ENCODE data around the gene SRP14.

SRP14 gene

GRCh38 chr15:40067921-40068624 is 29.1 kb upstream of the SRP14 start:
- no peak for DNase-seq

DNA sequence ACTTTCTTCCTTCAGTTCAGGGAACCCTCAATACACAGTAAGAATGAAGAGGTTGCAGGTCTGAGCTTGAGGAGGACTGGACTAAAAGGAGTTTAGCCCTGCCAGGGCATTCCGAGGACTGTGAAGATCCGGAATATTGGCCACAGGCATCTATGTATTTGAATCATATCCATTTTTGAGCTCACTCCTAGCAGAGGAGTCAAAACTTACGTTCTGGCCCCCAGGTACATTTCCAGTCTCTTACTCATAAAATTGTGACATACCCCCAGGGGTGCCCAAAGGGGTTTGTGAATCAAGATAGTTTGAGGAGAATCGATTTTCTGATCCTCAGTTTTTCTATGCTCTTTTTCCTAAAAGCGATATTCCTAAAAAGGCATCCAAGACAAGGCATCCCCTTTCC is 27.6 kb upstream of the SRP14 start:
- no peak for DNase-seq

DNA sequence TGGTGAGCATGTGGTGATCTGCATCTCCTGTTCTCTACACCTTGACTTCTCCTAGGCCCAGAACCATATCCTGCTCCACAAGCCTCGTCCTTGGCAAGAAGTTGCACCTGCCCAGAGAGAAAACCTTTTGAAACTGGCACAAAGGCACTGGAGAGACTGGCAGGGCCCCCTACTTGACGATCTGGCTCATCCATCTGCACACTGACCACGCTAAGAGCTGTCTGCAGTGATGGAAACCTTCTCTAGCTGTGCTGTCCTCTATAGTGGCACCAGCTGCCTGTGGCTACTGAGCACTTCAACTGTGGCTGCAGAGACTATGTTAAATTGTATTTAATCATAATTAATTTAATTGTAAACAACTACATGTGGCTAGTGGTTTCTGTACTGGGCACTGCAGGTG is 26.2 kb upstream of the SRP14 start:
- DNase-seq, result peak; percentile 40

DNA sequence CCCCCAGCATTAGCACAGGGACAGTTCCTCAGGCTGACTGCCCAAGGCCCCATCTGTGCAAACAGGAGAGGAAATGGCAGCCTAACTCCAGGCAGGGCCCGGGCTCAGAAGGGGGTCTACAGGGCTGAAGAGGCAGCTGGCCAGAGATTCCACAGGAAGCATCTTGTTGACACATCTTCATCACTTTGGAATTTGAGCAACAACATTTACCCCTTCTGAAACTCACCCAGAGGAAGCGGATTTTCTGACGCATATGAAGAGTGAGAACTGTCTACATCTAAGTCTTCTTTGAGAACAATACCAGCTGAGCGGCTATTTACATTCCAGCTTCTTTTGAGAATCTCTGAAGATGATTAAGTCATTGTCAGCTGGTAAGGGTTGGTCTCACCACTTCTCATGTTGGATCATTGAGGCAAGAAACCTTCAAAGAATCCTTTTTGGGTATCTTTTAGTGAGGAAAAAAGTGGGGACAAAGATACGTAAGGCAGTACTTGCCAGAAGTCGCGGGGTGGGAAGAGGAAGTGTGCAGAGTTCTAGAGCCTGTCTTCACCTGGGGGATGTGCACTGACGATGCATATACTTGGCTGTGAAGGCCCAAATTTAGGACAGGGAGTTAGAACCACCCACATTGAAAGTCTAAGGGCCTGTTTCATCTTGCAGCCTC is 25.4 kb upstream of the SRP14 start:
- no peak for DNase-seq

GRCh38 chr15:40063563-40064011 is 24.6 kb upstream of the SRP14 start:
- no peak for DNase-seq

DNA sequence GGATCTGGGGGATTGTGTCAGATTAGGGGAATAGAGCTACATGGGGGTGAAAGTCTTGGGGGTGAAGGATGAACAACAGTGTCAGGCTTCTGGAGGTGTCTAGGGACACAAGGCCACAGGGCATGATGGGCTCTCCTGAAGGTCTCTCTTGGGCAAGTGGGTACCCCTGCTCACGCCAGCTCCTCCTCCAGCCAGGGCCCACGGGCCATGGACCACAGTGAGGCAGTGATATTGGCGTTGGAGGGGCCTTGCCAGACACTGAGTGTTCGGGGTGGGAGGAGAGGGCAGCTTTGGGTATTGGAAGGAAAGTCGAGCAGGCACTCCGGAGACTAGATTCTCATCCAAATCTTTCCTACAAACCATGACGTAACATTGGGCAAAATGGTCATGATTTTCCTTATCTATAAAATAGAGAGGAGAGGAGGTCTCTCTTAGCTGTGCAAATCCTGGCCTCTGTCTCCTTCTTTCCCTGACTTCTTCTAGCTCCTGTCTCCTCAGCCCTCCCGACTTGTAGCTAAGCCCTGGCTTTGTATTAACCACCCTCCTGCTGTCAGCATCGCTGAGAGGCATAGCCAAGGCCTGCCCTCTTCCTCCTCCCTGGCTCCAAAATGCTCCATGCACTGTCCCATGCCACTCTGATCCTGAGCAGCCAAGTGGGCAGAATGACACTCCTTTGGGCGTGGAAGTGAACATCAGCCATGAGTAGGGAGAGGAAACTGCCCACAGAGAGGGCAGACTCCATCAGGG is 24.0 kb upstream of the SRP14 start:
- no peak for DNase-seq

DNA sequence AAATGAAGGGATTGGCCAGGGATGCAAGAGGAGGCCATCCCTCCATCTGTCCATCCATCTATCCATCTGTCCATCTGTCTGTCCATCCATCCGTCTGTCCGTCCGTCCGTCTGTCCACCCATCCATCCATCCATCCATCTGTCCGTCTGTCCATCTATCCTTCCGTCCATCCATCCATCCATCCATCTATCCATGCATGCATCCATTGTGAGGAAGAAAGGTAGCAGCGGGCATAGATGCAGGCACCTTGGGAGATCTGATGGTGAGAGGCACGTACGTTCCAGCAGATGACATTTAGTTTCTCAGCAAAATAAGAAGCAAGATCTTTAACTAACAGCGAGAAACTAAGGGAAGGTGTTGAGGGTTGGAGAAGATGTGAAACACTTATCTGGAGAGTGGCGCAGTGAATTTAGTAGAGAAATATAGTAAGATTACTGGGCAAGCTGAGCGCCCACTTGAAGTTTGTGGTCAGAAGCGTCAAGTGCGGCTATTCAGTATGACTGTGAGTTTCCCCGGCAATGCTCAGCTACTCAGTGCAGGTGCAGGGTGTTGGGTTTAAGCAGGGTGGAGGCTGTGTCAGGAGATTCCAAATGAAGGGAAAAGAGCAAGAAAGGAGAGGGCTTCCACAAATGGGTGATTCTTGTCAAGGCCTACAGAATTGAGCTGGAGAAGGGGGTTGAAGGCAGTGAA is 22.4 kb upstream of the SRP14 start:
- DNase-seq, result no peak

DNA sequence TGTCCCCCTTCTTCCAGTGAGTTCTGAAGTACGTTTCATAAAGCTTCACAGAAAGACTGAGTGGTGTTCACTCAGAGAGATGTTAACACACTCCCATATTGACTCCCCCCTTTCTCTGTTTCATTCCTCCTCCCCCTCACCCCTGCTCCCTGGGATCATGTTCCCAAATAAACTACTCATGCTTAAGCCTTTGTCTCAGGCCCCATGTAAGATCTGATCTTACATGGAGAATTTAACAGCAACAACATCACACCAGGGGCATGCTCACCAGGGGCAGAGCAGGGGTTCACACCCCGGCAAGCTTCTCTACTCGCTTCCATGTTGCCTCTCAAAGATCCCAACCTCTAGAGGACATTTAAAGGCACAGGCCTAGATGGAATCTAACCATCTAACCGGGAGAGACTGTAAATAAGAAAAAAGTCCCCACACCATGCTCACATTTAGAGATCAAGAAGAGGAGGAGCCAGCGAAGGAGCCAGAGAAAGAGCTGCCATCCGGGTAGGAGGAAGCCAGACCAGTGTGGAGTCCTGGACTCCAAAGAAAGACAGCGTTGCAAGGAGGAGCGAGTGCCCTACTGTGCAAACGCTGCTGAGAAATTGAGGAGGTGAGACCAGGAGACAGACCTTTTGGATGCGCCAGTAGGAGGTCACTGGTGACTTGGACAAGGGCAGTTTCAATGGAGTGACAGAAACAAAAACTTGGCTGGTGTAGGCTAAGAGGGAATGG is 21.4 kb upstream of the SRP14 start:
- DNase-seq, result no peak

DNA sequence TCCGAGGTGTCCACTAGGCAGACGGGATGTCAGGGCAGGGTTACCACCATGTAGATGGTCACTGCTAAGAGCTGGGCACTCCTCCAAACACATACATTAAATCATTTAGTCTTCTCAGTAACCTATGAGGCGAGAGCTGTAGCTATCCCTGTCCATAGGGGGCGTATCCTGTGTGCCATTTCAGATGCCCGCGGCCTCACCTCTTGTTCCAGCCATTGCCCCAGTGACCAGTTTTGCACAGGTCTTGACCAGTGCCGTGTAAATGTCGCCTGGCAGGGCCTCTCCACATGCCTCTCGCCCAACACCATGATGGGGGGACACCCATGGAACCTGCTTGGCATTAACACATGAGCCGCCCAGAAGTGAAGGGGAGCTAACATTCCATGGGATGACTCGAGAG is 20.8 kb upstream of the SRP14 start:
- no peak for DNase-seq

DNA sequence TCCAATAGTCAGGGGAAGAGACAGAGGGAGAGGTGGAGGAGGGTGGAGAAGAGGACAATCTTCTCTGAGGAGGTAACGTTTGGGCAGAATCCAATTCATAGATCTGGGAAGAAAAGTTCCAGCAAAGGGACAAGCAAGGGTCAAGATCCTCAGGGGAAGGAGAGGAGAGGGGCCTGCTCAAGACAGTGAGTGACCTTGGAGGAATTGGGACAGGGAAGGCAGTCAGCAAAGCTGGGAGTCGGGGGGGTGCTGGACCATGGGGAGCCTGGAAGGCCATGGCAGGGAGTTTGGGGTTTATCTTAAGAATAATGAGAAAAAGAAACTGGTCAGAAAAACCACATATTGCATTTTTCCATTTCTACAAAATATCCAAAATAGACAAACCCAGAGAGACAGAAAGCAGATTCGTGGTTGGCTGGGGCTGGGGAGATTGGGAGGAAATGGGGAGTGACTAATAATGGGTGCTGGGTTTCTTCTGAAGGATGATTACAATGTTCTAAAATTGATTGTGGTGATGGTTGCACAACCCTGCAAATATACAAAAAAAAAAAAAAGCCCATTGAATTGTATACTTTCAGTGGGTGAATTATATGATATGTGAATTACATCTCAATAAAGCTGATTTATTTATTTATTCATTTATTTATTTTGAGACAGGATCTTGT is 19.6 kb upstream of the SRP14 start:
- DNase-seq, result no peak

DNA sequence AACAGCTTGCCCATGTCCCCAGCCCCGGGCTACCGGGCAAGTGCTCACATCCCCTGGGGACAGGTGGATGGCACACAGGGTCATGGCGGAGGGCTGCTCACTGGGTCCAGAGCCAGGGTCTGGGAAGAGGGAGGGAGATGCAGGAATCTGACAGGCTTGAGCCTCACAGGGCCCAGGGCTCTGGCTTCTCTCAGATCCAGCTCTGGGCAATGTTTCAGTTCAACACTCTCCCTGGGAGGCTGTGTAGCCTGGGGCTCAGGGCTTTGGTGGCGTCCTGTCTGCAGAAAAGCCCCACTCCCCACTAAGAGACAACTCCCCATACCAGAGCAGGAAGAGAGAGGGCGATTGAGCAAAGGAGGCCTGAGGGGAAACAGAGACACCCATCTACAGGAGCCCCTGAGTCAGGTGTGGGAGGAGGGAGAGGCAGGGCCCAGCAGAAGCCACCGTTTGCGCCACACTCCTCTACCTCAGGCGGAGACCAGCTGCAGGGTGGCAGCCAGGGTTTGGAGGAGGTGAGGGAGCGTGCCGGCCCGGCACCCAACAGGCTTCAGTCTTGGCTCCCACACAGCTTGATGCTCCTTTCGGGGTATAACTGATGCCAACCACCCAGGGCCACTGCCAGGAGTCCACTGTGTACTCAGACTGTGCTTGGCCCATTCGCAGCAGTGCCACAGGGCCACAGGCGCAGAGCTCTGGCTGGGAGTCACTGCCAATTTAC is 16.8 kb upstream of the SRP14 start:
- DNase-seq, result no peak

GRCh38 chr15:40054855-40055575 is 16.0 kb upstream of the SRP14 start:
- no peak for DNase-seq

DNA sequence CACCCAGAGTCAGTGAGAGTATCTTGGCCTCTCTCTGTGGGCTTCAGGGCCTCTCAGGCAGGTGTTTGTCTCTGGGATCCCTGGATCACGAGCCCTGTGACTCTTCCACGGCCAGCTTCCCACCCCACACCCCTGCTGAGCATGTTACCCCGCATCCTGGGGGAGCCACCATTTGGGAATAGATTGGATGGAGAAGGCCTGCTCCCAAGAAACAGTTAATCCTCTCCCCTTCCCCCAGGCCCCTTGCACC is 15.5 kb upstream of the SRP14 start:
- no peak for DNase-seq

GRCh38 chr15:40053831-40054604 is 15.0 kb upstream of the SRP14 start:
- DNase-seq, result no peak

DNA sequence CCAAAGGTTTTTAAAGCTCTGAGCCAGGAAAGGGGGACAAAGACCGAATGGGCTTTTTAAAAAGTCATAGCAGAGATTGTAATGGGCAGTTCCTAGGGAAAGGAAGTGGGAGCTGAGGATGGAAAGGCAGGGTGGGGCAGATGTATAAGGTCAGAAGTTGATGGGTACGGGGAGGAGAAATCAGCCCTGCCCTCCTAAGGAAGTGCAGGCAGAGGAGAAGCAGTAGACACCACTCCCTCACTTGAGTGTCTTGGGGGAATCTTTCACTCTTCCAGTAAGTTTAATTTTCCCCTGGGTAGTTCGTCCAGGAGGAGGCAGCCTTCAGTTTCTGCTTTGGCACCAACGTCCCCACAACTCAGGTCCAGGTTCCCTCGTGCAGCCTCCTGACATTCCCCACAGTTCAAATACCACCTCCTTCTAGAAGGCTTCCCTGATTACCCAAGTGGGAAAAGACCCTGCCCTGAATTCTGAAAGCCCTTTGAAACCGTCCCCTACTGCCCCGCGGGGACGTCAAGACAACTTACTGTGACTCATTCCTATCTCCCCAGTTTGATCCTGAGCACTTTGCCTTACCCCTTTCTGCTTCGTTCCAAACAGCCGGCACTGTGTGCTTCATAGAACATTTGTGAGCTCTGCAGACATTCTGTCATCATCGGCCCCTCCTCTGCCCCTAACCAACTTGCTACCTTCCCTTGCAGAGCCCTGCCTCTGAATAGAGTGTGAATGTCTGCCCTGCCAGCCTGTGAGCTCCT is 14.3 kb upstream of the SRP14 start:
- DNase-seq, result no peak

DNA sequence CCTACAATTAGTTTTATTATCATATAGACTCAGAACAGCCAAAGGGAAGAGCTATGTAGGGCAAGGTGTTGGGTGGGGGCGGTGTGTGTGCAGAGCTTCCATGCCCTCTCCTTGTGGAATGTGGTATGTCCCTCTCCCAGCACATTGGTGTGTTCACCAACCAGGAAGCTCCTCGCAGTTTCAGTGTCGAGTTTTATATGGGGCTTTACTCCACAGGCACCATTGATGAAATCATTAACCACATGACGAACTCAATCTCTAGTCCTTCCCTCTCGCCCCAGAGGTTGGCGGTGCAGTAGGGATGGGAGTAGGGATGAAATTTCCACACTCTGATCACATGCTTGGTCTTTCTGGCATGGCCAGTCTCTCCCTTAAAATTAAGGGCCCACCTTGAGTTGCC is 13.6 kb upstream of the SRP14 start:
- no peak for DNase-seq

- DNase-seq, result no peak
These were observed 12.8 kb upstream of the SRP14 start for GRCh38 chr15:40051616-40052415.

DNA sequence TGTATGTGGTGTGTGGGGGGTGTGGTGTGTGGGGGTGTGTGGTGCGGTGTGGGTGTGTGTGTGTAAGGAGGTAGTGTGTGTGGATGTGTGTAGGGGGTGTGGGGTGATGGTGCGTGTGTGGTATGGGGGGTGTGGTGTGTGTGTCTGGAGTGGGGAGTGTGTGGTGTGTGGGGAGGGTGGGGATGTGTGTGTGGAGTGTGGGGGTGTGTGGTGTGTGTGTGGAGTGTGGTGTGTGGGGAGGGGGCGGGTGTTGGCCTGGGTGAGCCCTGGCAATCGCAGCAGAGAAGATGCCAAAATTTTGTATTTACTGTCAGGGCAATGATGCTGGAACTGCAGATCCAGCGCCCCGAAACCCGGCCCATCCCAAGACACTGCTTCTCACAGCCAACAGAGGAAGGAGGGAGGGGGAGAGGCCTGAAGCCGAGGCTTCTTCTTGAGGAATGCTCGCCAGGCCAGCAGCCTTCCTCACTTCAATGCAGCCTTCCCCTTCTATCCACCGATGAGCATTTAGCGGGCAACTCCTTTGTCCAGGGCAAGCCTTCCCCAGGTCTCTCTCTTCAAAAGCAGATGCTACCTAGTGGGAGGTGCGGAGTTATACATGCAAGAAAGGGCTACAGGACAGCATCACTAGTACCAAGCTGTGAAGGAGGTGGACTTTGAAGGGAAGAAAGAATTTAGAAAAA is 11.9 kb upstream of the SRP14 start:
- no peak for DNase-seq

Data from NCI-H1417 treated with DMSO at 0.1 percent for 48 hours (cell line).